Fibroblast of lung (primary cell): ENCODE measurements around the gene KDM2A. TPM values are rescaled to one million over a fixed set of nuclear protein-coding genes. Genes with fewer than 3 reads are reported as not detected.

Experiments used
- DNase-seq, 2 donors: peaks; one replicate each; pipeline versions ENCODE4 v3.0.0 to v3.0.0-alpha.2; 2010; ENCODE audit warnings: low read depth in 2 of 2
- H2AFZ ChIP-seq: 2 replicates; pipeline ENCODE4 v1.5.1; 2012; ENCODE audit warnings: low read length, control low read depth, inconsistent platforms
- H3K27ac ChIP-seq: 2 replicates; pipeline ENCODE4 v1.5.1; 2011; ENCODE audit warnings: low read length, control low read depth; ENCODE audit not compliant: insufficient read depth
- H3K27me3 ChIP-seq: 2 replicates; pipeline ENCODE4 v1.5.1; 2011; ENCODE audit warnings: mild to moderate bottlenecking, low read length; ENCODE audit not compliant: control insufficient read depth, insufficient read depth
- H3K36me3 ChIP-seq: 2 replicates; pipeline ENCODE4 v1.5.1; 2011; ENCODE audit warnings: low read length; ENCODE audit not compliant: control insufficient read depth, insufficient read depth
- H3K4me1 ChIP-seq: 2 replicates; pipeline ENCODE4 v1.5.1; 2011; ENCODE audit warnings: low read length; ENCODE audit not compliant: control insufficient read depth, insufficient read depth; ENCODE audit errors: extremely low read depth
- H3K4me2 ChIP-seq: 2 replicates; pipeline ENCODE4 v1.5.1; 2011; ENCODE audit warnings: low read length, control low read depth; ENCODE audit not compliant: insufficient read depth; ENCODE audit errors: extremely low read depth
- H3K4me3 ChIP-seq, 4 experiments: fragments of 200-600 bp in 1 of 4; sonication (generic) in 1 of 4; replicated peaks in 1 of 4; 2 replicates each; pipeline ENCODE4 v1.5.1; 2011 to 2016; ENCODE audit warnings: low read length in 4 of 4, low read depth in 3 of 4, mild to moderate bottlenecking in 3 of 4, control low read depth in 2 of 4, inconsistent platforms in 1 of 4, mixed read lengths in 1 of 4; ENCODE audit not compliant: insufficient read depth in 1 of 4; ENCODE audit errors: control extremely low read depth in 1 of 4
- H3K79me2 ChIP-seq: 2 replicates; pipeline ENCODE4 v1.5.1; 2012; ENCODE audit warnings: mild to moderate bottlenecking, low read length, inconsistent platforms; ENCODE audit not compliant: control insufficient read depth, insufficient read depth
- H3K9ac ChIP-seq: 2 replicates; pipeline ENCODE4 v1.5.1; 2011; ENCODE audit warnings: mild to moderate bottlenecking, low read length, control low read depth; ENCODE audit not compliant: insufficient read depth
- H3K9me3 ChIP-seq: 2 replicates; pipeline ENCODE4 v1.5.1; 2012; ENCODE audit warnings: low read depth, low read length; ENCODE audit not compliant: control insufficient read depth, insufficient read depth
- H4K20me1 ChIP-seq: 2 replicates; pipeline ENCODE4 v1.5.1; 2011; ENCODE audit warnings: low read length; ENCODE audit not compliant: control insufficient read depth, insufficient read depth; ENCODE audit errors: extremely low read depth
- EZH2 ChIP-seq: IDR thresholded peaks from 2 replicates; pipeline ENCODE4 v1.5.1; 2012; ENCODE audit warnings: low read length, control low read depth, mild to moderate bottlenecking; ENCODE audit errors: missing control alignments
- polyA plus RNA-seq, 2 donors: library from polyadenylated mRNA; depleted of rRNA in 1 of 2; stranded (reverse) in 1 of 2; unstranded in 1 of 2; fragments of >200 nt; gene quantifications; 2 replicates each; pipeline ENCODE4 v1.2.1, GENCODE V29; 2011 to 2012; ENCODE audit warnings: missing spikeins in 1 of 2
- total RNA-seq: library from RNA; depleted of rRNA; stranded (reverse); fragments of >200 nt; gene quantifications from 2 replicates; pipeline ENCODE4 v1.2.1, GENCODE V29; 2014
- TF ChIP-seq, protein P1 (sequence below), 2 donors: IDR thresholded peaks in 1 of 2; conservative IDR thresholded peaks in 1 of 2; 1 replicate in 1 of 2; 2 replicates in 1 of 2; pipeline ENCODE4 v1.5.1; 2011 to 2012; ENCODE audit warnings: low read length in 2 of 2, control low read depth in 1 of 2, inconsistent platforms in 1 of 2, low read depth in 1 of 2, mild to moderate bottlenecking in 1 of 2

The KDM2A gene
- total and polyA plus RNA-seq, 2 donors (not counting 1 experiment from before 2014, with no cell fraction given): 36.4 to 42.6 TPM

- Histone ChIP-seq H4K20me1 (no peaks in the 10 kb centered on the region), H3K4me3 (no peak overlapping the region), H3K4me1 (peaks cover 13% of the 10 kb centered on the region), H3K79me2 (peaks cover 4% of the 10 kb centered on the region), H2AFZ (no peak overlapping the region), H3K36me3 (peaks cover 41% of the 10 kb centered on the region), H3K27ac (no peak overlapping the region), H3K9ac (no peak overlapping the region), H3K4me2 (no peak overlapping the region), H3K27me3 (no peaks in the 10 kb centered on the region), H3K9me3 (no peaks in the 10 kb centered on the region)
- DNase-seq: no peak
- TF ChIP-seq EZH2: no peak
- TF ChIP-seq, protein P1, sequence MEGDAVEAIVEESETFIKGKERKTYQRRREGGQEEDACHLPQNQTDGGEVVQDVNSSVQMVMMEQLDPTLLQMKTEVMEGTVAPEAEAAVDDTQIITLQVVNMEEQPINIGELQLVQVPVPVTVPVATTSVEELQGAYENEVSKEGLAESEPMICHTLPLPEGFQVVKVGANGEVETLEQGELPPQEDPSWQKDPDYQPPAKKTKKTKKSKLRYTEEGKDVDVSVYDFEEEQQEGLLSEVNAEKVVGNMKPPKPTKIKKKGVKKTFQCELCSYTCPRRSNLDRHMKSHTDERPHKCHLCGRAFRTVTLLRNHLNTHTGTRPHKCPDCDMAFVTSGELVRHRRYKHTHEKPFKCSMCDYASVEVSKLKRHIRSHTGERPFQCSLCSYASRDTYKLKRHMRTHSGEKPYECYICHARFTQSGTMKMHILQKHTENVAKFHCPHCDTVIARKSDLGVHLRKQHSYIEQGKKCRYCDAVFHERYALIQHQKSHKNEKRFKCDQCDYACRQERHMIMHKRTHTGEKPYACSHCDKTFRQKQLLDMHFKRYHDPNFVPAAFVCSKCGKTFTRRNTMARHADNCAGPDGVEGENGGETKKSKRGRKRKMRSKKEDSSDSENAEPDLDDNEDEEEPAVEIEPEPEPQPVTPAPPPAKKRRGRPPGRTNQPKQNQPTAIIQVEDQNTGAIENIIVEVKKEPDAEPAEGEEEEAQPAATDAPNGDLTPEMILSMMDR (conservative IDR thresholded peaks at IDR 0.05 in 1 of 2, IDR thresholded peaks at IDR 0.05 in 1 of 2; ENCODE audit: low read depth in 1 of 2, low read length in 2 of 2): no peak
Observed at GRCh38 chr11:67281552-67282150, 162.6 kb downstream of the KDM2A start.

DNA sequence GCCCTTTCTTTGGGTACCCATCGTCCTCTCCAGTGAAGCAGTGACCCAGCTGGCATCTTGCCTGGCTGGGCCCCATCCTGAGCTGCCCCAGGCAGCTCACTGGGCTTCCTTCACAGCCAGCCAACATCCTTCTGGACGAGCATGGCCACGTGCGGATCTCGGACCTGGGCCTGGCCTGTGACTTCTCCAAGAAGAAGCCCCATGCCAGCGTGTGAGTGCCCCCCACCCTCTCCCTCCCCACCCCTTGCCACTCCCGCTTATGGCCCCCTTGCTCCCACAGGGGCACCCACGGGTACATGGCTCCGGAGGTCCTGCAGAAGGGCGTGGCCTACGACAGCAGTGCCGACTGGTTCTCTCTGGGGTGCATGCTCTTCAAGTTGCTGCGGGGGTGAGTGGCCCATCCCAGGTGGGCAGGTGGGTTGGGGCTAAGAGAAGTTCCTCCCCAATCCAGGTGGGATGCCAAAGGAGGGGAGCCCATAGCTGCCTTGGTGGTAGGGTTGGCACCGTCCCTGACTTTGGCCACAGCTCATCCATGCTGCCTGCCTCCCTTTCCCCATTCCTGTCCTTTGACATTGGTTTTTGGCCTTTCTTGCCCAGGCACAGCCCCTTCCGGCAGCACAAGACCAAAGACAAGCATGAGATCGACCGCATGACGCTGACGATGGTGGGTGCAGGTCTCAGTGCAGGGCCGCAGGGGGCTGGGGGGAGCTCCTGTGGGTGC, 163.3 kb downstream of the KDM2A start:
- DNase-seq: no peak
- no peaks in the 10 kb centered on the region for H4K20me1 ChIP-seq
- peaks cover 4% of the 10 kb centered on the region for H3K79me2 ChIP-seq
- no peak overlapping the region for H3K9ac ChIP-seq
- H2AFZ ChIP-seq: no peak overlapping the region
- peaks cover 6% of the 10 kb centered on the region for H3K4me1 ChIP-seq
- no peak overlapping the region for H3K27ac ChIP-seq
- no peaks in the 10 kb centered on the region for H3K27me3 ChIP-seq
- no peak overlapping the region for H3K4me3 ChIP-seq
- TF ChIP-seq, protein P1 (conservative IDR thresholded peaks at IDR 0.05 in 1 of 2, IDR thresholded peaks at IDR 0.05 in 1 of 2; ENCODE audit: low read depth in 1 of 2, low read length in 2 of 2): no peak
- no peak for TF ChIP-seq EZH2
- H3K9me3 ChIP-seq: no peaks in the 10 kb centered on the region
- H3K4me2 ChIP-seq: no peak overlapping the region
- H3K36me3 ChIP-seq: peaks cover 43% of the 10 kb centered on the region

DNA sequence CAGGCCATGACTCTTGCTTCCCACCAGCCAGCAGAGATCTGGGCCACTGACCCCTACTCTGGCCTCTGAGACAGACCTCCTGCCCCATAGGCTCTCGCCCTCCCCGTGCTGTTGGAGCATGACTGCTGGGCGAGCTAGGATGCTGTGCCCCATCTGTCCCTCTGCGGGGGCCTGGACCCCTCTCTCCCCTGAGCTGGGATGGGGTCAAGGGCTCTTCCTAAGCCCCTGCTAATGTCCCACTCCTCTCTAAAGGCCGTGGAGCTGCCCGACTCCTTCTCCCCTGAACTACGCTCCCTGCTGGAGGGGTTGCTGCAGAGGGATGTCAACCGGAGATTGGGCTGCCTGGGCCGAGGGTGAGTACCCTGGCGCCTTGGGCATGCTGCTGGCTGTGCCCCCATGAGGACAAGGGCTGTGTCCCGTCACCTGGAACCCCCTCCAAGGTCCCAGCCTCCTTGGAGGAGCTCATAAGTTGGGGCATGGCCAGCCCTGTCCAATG, 163.9 kb downstream of the KDM2A start:
- no peak overlapping the region for H3K27ac ChIP-seq
- no peak overlapping the region for H3K9ac ChIP-seq
- TF ChIP-seq EZH2: no peak
- TF ChIP-seq, protein P1 (conservative IDR thresholded peaks at IDR 0.05 in 1 of 2, IDR thresholded peaks at IDR 0.05 in 1 of 2; ENCODE audit: low read depth in 1 of 2, low read length in 2 of 2): no peak
- peaks cover 1% of the 10 kb centered on the region for H3K79me2 ChIP-seq
- H3K27me3 ChIP-seq: no peaks in the 10 kb centered on the region
- no peaks in the 10 kb centered on the region for H4K20me1 ChIP-seq
- peaks cover 43% of the 10 kb centered on the region for H3K36me3 ChIP-seq
- H2AFZ ChIP-seq: no peak overlapping the region
- H3K4me1 ChIP-seq: peaks cover 5% of the 10 kb centered on the region
- no peak overlapping the region for H3K4me3 ChIP-seq
- H3K9me3 ChIP-seq: no peaks in the 10 kb centered on the region
- no peak overlapping the region for H3K4me2 ChIP-seq
- DNase-seq: no peak
